ENCODE results near the gene PCCA. TPM values are rescaled to one million over a fixed set of nuclear protein-coding genes. Genes with fewer than 3 reads are reported as not detected.

The PCCA gene
- total and polyA plus RNA-seq, 2 donors (not counting 1 experiment from before 2014, with no cell fraction given) = 4.8 to 17.4 TPM

- H3K4me2 ChIP-seq (replicated peaks; ENCODE audit: low read depth, low read length, poor library complexity, severe bottlenecking) = no peak overlapping the region
- H4K20me1 ChIP-seq (ENCODE audit: control insufficient read depth, insufficient read depth, low read length, poor library complexity, severe bottlenecking) = no peaks in the 10 kb centered on the region
- Mint-ChIP-seq H3K4me3 (no peak overlapping the region), H3K4me1 (no peaks in the 10 kb centered on the region), H3K9me3 (ENCODE audit: insufficient read depth) (no peaks in the 10 kb centered on the region), H3K27me3 (no peaks in the 10 kb centered on the region), H3K27ac (no peak overlapping the region)
- no peak overlapping the region for H3K9ac ChIP-seq (ENCODE audit: low read length)
- H3K4me1 ChIP-seq (ENCODE audit: control insufficient read depth in 2 of 2, insufficient read depth in 2 of 2, low read length in 2 of 2) = no peaks in the 10 kb centered on the region
- ATAC-seq (ENCODE audit: low read depth) = no peak
- ChIA-PET POLR2A (no interaction called here), CTCF (no interaction called here)
- intact Hi-C loops (cut with micrococcal nuclease) = no loop called here
- no peak overlapping the region for H3K4me3 ChIP-seq (ENCODE audit: control extremely low read depth in 1 of 5, extremely low read depth in 1 of 5, insufficient read depth in 1 of 5, low read depth in 2 of 5, low read length in 4 of 5)
- H3K36me3 ChIP-seq (replicated peaks in 1 of 2; ENCODE audit: control extremely low read depth in 1 of 2, control insufficient read depth in 1 of 2, extremely low read depth in 1 of 2, insufficient read depth in 2 of 2, low read length in 1 of 2) = no peaks in the 10 kb centered on the region
- H2AFZ ChIP-seq (ENCODE audit: insufficient read depth, low read depth, low read length, poor library complexity, severe bottlenecking) = no peak overlapping the region
- no peak for DNase-seq
- no peak for TF ChIP-seq EZH2 (IDR thresholded peaks at IDR 0.05; ENCODE audit: borderline replicate concordance, insufficient read depth, low read depth, low read length, poor library complexity, severe bottlenecking)
- TF ChIP-seq, protein P1, sequence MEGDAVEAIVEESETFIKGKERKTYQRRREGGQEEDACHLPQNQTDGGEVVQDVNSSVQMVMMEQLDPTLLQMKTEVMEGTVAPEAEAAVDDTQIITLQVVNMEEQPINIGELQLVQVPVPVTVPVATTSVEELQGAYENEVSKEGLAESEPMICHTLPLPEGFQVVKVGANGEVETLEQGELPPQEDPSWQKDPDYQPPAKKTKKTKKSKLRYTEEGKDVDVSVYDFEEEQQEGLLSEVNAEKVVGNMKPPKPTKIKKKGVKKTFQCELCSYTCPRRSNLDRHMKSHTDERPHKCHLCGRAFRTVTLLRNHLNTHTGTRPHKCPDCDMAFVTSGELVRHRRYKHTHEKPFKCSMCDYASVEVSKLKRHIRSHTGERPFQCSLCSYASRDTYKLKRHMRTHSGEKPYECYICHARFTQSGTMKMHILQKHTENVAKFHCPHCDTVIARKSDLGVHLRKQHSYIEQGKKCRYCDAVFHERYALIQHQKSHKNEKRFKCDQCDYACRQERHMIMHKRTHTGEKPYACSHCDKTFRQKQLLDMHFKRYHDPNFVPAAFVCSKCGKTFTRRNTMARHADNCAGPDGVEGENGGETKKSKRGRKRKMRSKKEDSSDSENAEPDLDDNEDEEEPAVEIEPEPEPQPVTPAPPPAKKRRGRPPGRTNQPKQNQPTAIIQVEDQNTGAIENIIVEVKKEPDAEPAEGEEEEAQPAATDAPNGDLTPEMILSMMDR (IDR thresholded peaks at IDR 0.05) = no peak
- H3K27me3 ChIP-seq (replicated peaks in 1 of 4; ENCODE audit: control extremely low read depth in 1 of 4, control insufficient read depth in 3 of 4, insufficient read depth in 4 of 4, low read length in 3 of 4) = no peaks in the 10 kb centered on the region
- WGBS (ENCODE audit: insufficient coverage) = no CpG with 5 or more reads among the region's 1 CpG
- H3K9me3 ChIP-seq (ENCODE audit: control extremely low read depth in 1 of 3, control insufficient read depth in 2 of 3, insufficient read depth in 1 of 3, low read length in 2 of 3) = no peaks in the 10 kb centered on the region
- H3K79me2 ChIP-seq (ENCODE audit: control insufficient read depth, insufficient read depth, low read length) = no peaks in the 10 kb centered on the region
- H3K27ac ChIP-seq (ENCODE audit: low read length in 2 of 2) = no peak overlapping the region
These were observed 235.0 kb downstream of the PCCA start for GRCh38 chr13:100323937-100324336.

DNA sequence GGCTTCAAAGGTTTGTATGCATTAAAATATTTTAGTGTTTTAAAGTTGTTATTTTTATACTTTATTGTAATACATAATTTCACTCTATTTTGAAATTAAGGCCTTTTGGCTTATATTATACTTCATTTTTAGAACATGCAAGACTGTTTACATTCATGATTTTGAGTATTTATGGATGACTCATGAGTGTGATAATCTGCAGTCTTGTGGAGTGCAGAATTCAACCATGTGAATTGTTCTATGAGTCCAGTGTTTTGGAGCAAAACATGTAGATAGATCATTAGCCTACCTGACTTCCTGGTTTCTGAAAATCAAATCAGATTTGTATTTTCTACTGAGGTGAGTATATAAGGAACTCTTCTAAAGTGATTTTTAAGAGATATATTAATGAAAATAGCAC, 241.8 kb downstream of the PCCA start:
- ATAC-seq (ENCODE audit: low read depth) = no peak
- TF ChIP-seq, protein P1 (IDR thresholded peaks at IDR 0.05) = no peak
- TF ChIP-seq EZH2 (IDR thresholded peaks at IDR 0.05; ENCODE audit: borderline replicate concordance, insufficient read depth, low read depth, low read length, poor library complexity, severe bottlenecking) = no peak
- H3K9me3 Mint-ChIP-seq (ENCODE audit: insufficient read depth) = peaks cover 6% of the 10 kb centered on the region
- no peak overlapping the region for H3K27ac ChIP-seq (ENCODE audit: low read length in 2 of 2)
- CTCF ChIA-PET = no interaction called here
- no peaks in the 10 kb centered on the region for H4K20me1 ChIP-seq (ENCODE audit: control insufficient read depth, insufficient read depth, low read length, poor library complexity, severe bottlenecking)
- H3K4me3 Mint-ChIP-seq = no peak overlapping the region
- no peaks in the 10 kb centered on the region for H3K4me1 Mint-ChIP-seq
- DNase-seq = no peak
- peaks cover 0 to 2% (median under 1%) of the 10 kb centered on the region in 3 donors for H3K9me3 ChIP-seq (ENCODE audit: control extremely low read depth in 1 of 3, control insufficient read depth in 2 of 3, insufficient read depth in 1 of 3, low read length in 2 of 3)
- H3K4me1 ChIP-seq (ENCODE audit: control insufficient read depth in 2 of 2, insufficient read depth in 2 of 2, low read length in 2 of 2) = no peaks in the 10 kb centered on the region
- H3K79me2 ChIP-seq (ENCODE audit: control insufficient read depth, insufficient read depth, low read length) = no peaks in the 10 kb centered on the region
- H3K4me3 ChIP-seq (ENCODE audit: control extremely low read depth in 1 of 5, extremely low read depth in 1 of 5, insufficient read depth in 1 of 5, low read depth in 2 of 5, low read length in 4 of 5) = no peak overlapping the region
- H3K27me3 ChIP-seq (replicated peaks in 1 of 4; ENCODE audit: control extremely low read depth in 1 of 4, control insufficient read depth in 3 of 4, insufficient read depth in 4 of 4, low read length in 3 of 4) = no peaks in the 10 kb centered on the region
- H3K4me2 ChIP-seq (replicated peaks; ENCODE audit: low read depth, low read length, poor library complexity, severe bottlenecking) = no peak overlapping the region
- H3K27me3 Mint-ChIP-seq = no peaks in the 10 kb centered on the region
- H3K36me3 ChIP-seq (replicated peaks in 1 of 2; ENCODE audit: control extremely low read depth in 1 of 2, control insufficient read depth in 1 of 2, extremely low read depth in 1 of 2, insufficient read depth in 2 of 2, low read length in 1 of 2) = no peaks in the 10 kb centered on the region
- H3K27ac Mint-ChIP-seq = no peak overlapping the region
- POLR2A ChIA-PET = no interaction called here
- no peak overlapping the region for H2AFZ ChIP-seq (ENCODE audit: insufficient read depth, low read depth, low read length, poor library complexity, severe bottlenecking)
- H3K9ac ChIP-seq (ENCODE audit: low read length) = no peak overlapping the region
- intact Hi-C loops (cut with micrococcal nuclease) = no loop called here
